ENCODE results near the gene ADCY5.

- TF ChIP-seq CTCF (IDR thresholded peaks at IDR 0.05; ENCODE audit: poor library complexity) (no peak), EZH2 (IDR thresholded peaks at IDR 0.05; ENCODE audit: borderline replicate concordance) (no peak), EZH2phosphoT487 (IDR thresholded peaks at IDR 0.05; ENCODE audit: low read depth, severe bottlenecking, unreplicated experiment) (no peak)
Observed at GRCh38 chr3:123361071-123361470, 87.8 kb downstream of the ADCY5 start.
